H1 (cell line): ENCODE data around the gene PRADC1. TPM values are rescaled to one million over a fixed set of nuclear protein-coding genes. Genes with fewer than 3 reads are reported as not detected.

ENCODE experiments used
- CBX5 ChIP-seq: fragments of 300-800, 300-1000 bp; sonication (generic); IDR thresholded peaks from 2 replicates; pipeline ENCODE4 v1.7.1; 2016; ENCODE audit warnings: antibody characterized with exemption, low read length, low read depth
- CEBPB ChIP-seq: IDR thresholded peaks from 2 replicates; pipeline ENCODE4 v1.6.1; 2012; ENCODE audit warnings: low read depth, low read length
- CTCF ChIP-seq, 3 experiments: IDR thresholded peaks; 1 replicate in 2 of 3; 2 replicates in 1 of 3; pipeline versions ENCODE4 v1.5.1 to v1.6.1; 2011; ENCODE audit warnings: low read length in 3 of 3, mild to moderate bottlenecking in 3 of 3, inconsistent platforms in 2 of 3, low read depth in 1 of 3, moderate library complexity in 1 of 3; ENCODE audit not compliant: insufficient read depth in 1 of 3; ENCODE audit errors: control extremely low read depth in 1 of 3
- RNF2 ChIP-seq: fragments of 200-900, 300-1000 bp; sonication (generic); IDR thresholded peaks from 2 replicates; pipeline ENCODE4 v1.7.1; 2016; ENCODE audit warnings: borderline replicate concordance, low read depth, mild to moderate bottlenecking, antibody characterized with exemption, low read length; ENCODE audit not compliant: poor library complexity, severe bottlenecking; ENCODE audit errors: missing control alignments
- polyA plus RNA-seq, 7 experiments: library from polyadenylated mRNA; depleted of rRNA in 3 of 7; stranded (reverse) in 5 of 7; unstranded in 2 of 7; fragments of >200 nt in 5 of 7; fragments of 200-250 nt in 2 of 7; gene quantifications; 1 replicate in 5 of 7; 2 replicates in 1 of 7; 4 replicates in 1 of 7; pipeline versions ENCODE4 v1.2.1 to v1.2.3, GENCODE V29; 2011 to 2013; ENCODE audit warnings: missing spikeins in 2 of 7, mixed read lengths in 2 of 7
- total RNA-seq: library from RNA; stranded (reverse); fragmentation: NEBNext Ultra II Directional; extraction: Animal tissue kit (Norgen Biotek cat#: 25700); gene quantifications from 2 replicates; pipeline ENCODE4 v1.2.1, GENCODE V29; 2021

Gene PRADC1
- total and polyA plus RNA-seq, 2 of the 8 experiments (the other 6 are each of a cell fraction or from before 2014, with no cell fraction given) = 8.9 to 13.1 TPM

GRCh38 chr2:73208258-73208657 is 24.8 kb downstream of the PRADC1 start (continued):
- TF ChIP-seq RNF2 (no peak), CBX5 (no peak), CEBPB (no peak), CTCF (IDR thresholded peaks at IDR 0.05; ENCODE audit: control extremely low read depth in 1 of 3, insufficient read depth in 1 of 3, low read depth in 1 of 3, low read length in 3 of 3) (no peak)
